Measurements from ENCODE around the gene PHF12.

The PHF12 gene

DNA sequence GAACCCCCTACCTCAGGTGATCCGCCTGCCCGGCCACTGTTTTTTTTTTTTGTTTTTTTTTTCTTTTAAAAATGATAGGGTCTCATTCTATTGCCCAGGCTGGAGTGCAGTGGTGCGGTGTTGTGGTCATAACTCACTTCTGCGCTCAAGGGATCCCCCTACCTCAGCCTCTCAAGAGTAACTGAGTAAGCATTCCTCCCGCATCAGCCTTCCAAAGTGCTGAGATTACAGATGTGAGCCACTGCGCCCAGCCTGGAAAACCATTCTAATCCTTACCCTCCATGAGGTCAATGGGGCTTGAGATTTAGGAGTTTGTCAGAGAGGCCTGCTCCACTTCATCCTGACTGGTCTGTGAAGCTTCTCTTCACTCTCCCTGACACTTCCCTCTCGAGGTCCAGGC is 84.0 kb downstream of the PHF12 start:
- no peaks in the 10 kb centered on the region for H3K27me3 ChIP-seq (ENCODE audit: insufficient read depth, poor library complexity, severe bottlenecking)
- TF ChIP-seq CTCF (IDR thresholded peaks at IDR 0.05; ENCODE audit: insufficient read depth, low read length) (no peak), POLR2AphosphoS5 (IDR thresholded peaks at IDR 0.05; ENCODE audit: low read depth) (no peak), GABPA (IDR thresholded peaks at IDR 0.05; ENCODE audit: low read depth) (no peak), SPI1 (IDR thresholded peaks at IDR 0.05; ENCODE audit: borderline replicate concordance, low read depth) (no peak)
- TF ChIP-seq, protein P1, sequence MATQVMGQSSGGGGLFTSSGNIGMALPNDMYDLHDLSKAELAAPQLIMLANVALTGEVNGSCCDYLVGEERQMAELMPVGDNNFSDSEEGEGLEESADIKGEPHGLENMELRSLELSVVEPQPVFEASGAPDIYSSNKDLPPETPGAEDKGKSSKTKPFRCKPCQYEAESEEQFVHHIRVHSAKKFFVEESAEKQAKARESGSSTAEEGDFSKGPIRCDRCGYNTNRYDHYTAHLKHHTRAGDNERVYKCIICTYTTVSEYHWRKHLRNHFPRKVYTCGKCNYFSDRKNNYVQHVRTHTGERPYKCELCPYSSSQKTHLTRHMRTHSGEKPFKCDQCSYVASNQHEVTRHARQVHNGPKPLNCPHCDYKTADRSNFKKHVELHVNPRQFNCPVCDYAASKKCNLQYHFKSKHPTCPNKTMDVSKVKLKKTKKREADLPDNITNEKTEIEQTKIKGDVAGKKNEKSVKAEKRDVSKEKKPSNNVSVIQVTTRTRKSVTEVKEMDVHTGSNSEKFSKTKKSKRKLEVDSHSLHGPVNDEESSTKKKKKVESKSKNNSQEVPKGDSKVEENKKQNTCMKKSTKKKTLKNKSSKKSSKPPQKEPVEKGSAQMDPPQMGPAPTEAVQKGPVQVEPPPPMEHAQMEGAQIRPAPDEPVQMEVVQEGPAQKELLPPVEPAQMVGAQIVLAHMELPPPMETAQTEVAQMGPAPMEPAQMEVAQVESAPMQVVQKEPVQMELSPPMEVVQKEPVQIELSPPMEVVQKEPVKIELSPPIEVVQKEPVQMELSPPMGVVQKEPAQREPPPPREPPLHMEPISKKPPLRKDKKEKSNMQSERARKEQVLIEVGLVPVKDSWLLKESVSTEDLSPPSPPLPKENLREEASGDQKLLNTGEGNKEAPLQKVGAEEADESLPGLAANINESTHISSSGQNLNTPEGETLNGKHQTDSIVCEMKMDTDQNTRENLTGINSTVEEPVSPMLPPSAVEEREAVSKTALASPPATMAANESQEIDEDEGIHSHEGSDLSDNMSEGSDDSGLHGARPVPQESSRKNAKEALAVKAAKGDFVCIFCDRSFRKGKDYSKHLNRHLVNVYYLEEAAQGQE (IDR thresholded peaks at IDR 0.05; ENCODE audit: insufficient replicate concordance, low read depth), result no peak
- no peak overlapping the region for H3K27ac ChIP-seq (replicated peaks)
- no peak overlapping the region for H3K4me3 ChIP-seq (replicated peaks; ENCODE audit: insufficient read depth, low read length)
- no peak for DNase-seq (ENCODE audit: low read depth in 1 of 2, low spot score in 1 of 2)

GRCh38 chr17:28865946-28866752 is 85.2 kb downstream of the PHF12 start:
- no peaks in the 10 kb centered on the region for H3K27me3 ChIP-seq (ENCODE audit: insufficient read depth, poor library complexity, severe bottlenecking)
- peak in 1 of 2 experiments; percentile 36 for DNase-seq (ENCODE audit: low read depth in 1 of 2, low spot score in 1 of 2)
- TF ChIP-seq CTCF (IDR thresholded peaks at IDR 0.05; ENCODE audit: insufficient read depth, low read length), result no peak
- TF ChIP-seq POLR2AphosphoS5 (IDR thresholded peaks at IDR 0.05; ENCODE audit: low read depth), result no peak
- no peak for TF ChIP-seq GABPA (IDR thresholded peaks at IDR 0.05; ENCODE audit: low read depth)
- TF ChIP-seq SPI1 (IDR thresholded peaks at IDR 0.05; ENCODE audit: borderline replicate concordance, low read depth), result peak; percentile 53; the same call in 1 of the 2 replicates
- TF ChIP-seq, protein P1 (IDR thresholded peaks at IDR 0.05; ENCODE audit: insufficient replicate concordance, low read depth), result no peak
- H3K27ac ChIP-seq (replicated peaks), result peak overlapping the region; percentile 16; the same call in 1 of the 2 replicates
- H3K4me3 ChIP-seq (replicated peaks; ENCODE audit: insufficient read depth, low read length), result no peak overlapping the region

GRCh38 chr17:28864991-28865849 is 86.1 kb downstream of the PHF12 start:
- no peak for DNase-seq (ENCODE audit: low read depth in 1 of 2, low spot score in 1 of 2)
- Histone ChIP-seq H3K27ac (replicated peaks) (peak overlapping the region; percentile 16; the same call in 1 of the 2 replicates), H3K27me3 (ENCODE audit: insufficient read depth, poor library complexity, severe bottlenecking) (no peaks in the 10 kb centered on the region), H3K4me3 (replicated peaks; ENCODE audit: insufficient read depth, low read length) (no peak overlapping the region)
- TF ChIP-seq POLR2AphosphoS5 (IDR thresholded peaks at IDR 0.05; ENCODE audit: low read depth), result no peak
- no peak for TF ChIP-seq SPI1 (IDR thresholded peaks at IDR 0.05; ENCODE audit: borderline replicate concordance, low read depth)
- no peak for TF ChIP-seq CTCF (IDR thresholded peaks at IDR 0.05; ENCODE audit: insufficient read depth, low read length)
- TF ChIP-seq, protein P1 (IDR thresholded peaks at IDR 0.05; ENCODE audit: insufficient replicate concordance, low read depth), result no peak
- no peak for TF ChIP-seq GABPA (IDR thresholded peaks at IDR 0.05; ENCODE audit: low read depth)

Data from HL-60 (cell line).